A172 (cell line): ENCODE measurements around the gene METAP2. TPM values are rescaled to one million over a fixed set of nuclear protein-coding genes. Genes with fewer than 3 reads are reported as not detected.
"Not testable (repeated sequence)": the region's sequence is repeated elsewhere in the genome, so short reads cannot be mapped to it uniquely, and the experiment has no call there.

Experiments used
- DNase-seq: peaks from one replicate; pipeline ENCODE4 v3.0.0-alpha.2; 2015; ENCODE audit warnings: low spot score
- total RNA-seq: library from RNA; depleted of rRNA; stranded (reverse); fragments of >200 nt; shearing (Covaris generic); gene quantifications from 2 replicates; pipeline ENCODE4 v1.2.3, GENCODE V29; 2014; rRNA removed

METAP2 gene
- total RNA-seq = 103 and 149 TPM in 2 replicates

DNA sequence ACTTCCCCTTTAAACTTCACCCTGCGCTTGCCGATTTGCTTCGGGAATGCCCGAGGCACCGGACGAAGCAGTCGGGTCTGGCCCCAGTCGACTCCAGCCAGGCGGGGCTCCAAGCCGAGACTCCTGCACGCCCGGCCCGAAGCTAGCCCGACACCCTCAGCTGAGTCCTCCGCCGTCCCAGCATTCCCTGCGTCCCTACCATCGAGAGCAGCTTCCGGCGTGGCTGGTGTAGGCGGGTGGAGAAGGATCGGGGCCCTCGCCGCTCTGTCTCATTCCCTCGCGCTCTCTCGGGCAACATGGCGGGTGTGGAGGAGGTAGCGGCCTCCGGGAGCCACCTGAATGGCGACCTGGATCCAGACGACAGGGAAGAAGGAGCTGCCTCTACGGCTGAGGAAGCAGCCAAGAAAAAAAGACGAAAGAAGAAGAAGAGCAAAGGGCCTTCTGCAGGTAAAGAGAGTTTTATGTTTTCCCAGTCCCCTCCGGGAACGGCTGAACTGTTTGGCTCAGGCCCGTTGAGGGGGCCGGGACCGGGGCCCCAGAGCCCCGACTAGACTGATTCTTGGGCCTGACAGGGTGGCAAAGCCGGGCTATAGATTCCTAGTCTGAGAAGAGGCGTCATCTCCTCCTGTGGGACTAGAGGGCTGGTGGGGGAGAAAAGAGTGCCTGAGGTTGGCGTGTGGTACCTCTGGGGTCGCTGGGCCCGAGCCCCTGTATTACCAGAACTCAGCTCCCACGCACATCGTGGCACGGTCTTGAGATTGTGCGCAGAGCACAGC lies at the start of gene METAP2:
METAP2 (plus strand) TSS at position 269 of the 776 bp plus-strand sequence; CDS start at position 297, 28 bp downstream.
- peak; percentile 88 for DNase-seq

DNA sequence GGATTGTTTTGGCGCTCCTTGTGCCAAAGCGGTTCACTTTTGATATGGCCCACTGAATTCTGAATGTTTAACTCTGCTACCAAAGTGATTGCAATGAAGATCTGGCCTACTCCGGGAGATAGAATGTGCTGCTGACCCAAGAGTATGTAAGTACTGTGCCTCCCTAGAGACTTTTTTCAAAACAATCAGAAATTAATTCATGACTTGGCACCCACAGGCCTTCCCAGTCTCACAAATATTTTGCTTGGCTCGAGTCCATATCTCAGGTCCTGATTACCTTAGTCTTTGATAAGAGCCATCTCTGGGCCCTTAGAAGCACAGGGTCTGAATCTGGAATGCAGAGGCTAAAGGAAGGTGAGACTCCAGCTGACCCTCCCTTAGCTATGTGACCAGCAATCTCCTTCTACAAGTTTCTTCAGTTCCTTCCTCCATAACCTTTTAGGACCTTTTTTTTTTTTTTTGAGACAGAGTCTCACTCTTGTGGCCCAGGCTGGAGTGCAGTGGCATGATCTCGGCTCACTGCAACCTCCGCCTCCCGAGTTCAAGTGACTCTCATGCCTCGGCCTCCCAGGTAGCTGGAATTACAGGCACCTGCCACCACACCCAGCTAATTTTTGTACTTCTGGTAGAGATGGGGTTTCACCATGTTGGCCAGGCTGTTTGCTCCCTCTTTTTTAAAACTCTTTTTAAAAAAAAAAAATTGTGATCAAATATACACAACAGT lies 49.5 kb upstream of the METAP2 start:
- DNase-seq = no peak

DNA sequence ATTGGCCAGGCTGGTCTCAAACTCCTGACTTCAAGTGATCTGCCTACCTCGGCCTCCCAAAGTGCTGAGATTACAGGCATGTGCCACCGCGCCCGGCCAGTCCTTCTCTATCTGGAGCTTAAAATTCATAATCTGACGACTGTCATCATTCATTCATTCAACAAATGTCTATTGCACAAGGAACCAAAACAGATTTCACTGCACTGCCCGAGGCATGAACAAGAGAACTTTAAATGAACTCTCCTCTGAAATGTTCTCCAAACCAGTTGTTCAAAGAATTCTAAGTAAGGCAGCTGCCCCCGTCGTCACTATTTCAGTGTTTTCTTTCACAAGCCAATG lies 44.8 kb upstream of the METAP2 start:
- no peak for DNase-seq

DNA sequence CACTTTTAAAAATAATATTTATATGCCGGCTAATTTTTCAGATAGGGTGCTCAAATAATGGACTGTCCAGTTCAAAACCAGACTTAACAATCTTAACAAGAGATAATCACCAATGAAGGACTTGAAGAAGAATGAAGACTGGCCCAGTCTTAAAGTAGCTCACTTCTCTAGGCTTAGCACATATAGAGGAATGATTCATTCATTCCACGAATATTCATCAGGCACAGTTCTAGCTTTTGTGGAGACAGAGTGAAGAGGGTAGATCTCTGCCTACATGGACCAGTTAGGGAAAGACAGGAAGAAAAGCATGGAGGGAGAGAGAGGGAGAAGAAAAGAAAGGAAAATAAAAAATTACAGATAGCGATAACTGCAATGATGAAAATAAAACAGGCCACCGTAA lies 42.8 kb upstream of the METAP2 start:
- DNase-seq = no peak

DNA sequence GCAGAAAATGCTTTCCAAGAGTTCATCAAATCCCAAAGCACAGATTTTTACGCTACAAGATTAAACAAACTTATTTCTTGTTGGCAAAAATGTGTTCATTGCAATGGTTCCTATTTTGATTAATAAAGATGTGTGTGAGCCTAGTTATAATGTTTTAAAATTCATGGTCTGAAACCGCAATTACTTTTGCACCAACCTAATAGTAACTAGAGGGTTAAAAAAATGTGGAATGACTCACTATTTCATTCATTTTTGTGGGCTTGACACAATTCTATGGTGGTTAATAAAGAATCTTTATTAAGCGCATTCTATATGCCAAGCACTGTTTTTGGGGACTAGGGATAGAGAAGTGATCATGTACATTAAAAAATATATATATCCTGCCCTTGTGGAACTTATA lies 38.6 kb upstream of the METAP2 start:
- no peak for DNase-seq

DNA sequence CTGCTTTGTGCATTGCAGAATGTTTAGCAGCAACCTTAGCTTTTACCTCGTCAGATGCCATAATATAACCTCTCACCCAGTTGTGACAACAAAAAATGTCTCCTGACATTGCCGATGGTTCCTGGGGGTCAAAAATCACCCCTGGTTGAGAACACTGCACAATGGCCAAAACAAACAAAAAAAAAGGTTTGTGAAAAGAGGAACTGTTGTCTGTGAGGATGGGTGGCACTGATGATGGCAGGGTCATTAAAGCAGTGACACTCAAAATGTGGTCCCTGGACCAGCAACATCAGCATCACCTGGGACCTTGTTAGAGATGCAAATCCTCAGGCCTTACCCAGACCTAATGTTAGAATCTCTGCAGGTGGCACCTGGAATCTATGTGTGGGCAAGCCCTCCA lies 36.4 kb upstream of the METAP2 start:
- no peak for DNase-seq

DNA sequence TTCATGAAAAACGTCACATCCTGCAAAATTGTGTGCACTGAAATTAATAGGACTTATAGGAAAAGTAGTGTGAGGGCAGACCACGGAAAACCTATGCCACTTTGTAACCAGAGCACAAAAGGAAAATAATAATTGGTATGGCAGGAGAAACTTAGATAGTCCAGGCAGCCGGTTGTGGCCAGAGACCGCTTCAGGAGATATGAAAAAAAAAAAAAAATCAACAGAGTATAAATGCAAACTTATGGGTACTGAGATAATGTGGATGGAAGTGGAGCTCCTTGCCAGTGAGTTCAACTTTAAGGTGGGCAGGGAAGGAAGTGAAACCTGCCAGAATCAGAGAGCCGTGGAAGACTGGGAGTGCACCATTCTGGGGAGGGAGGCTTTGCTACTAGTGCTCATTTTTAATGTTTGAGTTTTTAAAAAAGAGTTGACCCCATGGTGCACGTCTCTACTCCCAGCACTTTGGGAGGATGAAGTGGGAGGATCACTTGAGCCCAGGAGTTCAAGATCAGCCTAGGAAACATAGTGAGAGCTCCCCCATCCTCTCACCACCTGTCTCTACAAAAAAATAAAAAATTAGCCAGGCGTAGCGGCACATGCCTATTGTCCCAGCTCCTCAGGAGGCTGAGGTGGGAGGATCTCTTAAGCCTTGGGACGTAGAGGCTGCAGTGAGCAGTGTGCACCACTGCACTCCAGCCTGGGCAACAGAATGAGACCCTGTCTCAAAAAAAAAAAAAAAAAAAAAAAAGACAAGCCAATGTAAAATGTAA lies 34.3 kb upstream of the METAP2 start:
- no peak for DNase-seq

DNA sequence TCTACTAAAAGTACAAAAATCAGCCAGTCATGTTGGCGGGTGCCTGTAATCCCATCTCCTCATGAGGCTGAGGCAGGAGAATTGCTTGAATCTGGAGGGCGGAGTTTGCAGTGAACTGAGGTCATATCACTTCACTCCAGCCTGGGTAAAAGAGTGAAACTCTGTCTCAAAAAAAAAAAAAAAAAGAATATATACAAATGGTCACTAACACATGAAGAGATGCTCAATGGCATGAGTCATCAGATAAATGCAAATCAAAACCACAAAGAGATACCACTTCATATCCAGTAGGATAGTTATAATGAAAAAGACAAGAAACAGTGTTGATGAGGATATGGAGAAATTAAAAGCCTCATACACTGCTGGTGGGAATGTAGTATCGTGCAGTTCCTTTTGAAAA lies 33.6 kb upstream of the METAP2 start:
- peak; percentile 35 for DNase-seq

DNA sequence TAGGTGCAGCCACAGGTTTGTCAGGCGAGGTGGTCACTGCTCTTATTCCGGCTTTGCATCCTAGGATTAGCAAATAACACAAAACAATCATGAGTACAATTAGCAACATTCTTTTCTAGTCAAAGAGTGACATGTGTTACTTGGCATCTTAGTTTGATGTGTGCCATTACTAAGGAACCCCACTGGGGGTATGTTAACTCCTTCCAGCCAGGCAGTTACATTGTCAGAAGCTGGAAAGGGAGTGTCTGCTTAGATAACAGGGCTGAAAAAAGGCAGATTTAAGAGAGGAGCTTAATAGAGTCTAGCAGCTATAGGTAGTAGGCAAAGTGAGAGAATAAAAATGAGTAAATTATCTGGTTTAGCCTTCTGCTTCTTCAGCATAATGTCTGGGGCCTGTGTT lies 30.5 kb upstream of the METAP2 start:
- DNase-seq = no peak

DNA sequence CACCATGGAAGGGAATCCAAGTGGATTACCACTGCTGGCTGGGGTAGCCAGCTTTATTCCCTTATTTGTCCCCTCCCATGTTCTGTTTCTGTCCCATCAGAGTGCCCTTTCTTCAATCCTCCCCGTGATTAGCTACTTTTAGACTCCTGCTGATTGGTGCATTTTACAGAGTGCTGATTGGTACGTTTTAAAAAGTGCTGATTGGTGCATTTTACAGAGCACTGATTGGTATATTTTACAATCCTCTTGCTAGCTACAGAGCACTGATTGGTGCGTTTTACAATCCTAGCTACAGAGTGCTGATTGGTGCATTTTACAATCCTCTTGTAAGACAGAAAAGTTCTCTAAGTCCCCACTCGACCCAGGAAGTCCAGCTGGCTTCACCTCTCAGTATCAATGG lies 28.9 kb upstream of the METAP2 start:
- DNase-seq = not testable (repeated sequence)

DNA sequence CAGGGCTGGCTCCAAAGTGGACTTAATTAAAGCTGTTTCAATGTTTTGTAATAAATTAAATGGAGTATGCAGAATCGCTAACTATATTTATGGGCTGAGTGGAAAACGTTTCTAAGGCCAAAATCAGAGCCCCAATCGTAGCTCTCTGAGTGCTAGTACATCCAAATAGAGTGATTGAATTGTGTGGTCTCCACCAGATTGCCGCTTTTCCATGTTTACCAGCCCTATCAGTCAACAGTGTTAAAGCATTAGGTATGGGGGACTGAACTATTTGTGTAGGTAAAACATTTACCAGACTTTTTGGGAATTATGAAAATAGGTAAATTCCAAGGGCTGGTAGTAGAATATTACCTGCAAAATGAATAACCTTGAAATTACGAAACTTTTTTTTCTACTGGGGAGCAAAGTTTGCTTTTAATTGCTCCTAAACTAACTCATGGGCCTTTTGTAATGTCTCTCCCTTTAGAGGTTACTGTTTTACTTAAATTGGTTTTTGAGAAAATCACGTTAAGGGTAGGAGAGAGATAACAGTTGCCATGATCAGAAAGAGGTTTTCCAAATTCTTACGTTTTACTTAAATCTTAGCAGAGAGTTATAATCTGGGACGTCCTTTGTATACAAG lies 28.0 kb upstream of the METAP2 start:
- no peak for DNase-seq

DNA sequence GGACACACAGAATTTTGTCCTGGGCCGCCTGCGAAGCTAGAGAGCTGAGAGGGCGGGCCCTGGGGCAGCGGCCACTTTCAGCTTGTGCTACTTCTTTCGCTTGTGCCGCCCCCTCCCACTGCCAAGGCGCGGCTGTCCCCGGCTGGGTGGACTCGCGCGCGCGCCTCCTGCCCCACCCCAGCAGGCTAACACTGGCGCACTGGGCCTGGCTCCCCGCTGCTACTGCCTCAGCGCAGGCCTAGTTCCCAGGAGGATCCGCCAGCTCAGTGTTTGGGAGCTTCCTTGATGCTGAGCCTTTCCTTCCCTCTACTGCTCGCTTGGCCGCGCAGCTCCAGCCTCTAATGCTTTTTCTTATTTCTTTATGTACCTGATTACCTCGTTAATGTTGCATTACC lies 27.4 kb upstream of the METAP2 start:
- no peak for DNase-seq

DNA sequence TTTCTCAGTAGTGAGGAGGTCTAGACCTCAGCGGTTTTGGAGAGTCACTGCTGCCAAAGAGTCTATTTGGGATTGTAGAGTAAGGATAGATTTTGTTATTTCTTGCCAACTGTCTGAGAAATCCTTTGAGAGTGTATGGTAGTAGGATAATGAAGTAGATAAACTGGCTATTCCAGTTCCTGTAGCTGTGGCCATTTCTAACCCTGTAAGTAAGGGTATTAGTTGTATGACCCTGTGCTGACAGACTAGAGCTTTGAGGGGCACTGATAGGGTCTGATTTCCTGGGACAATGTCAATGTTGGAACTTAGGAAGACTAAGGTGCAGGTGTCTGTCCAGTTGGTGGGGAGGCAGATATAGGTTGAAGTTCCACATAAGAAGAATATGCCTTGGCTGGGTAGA lies 24.3 kb upstream of the METAP2 start:
- DNase-seq = not testable (repeated sequence)

DNA sequence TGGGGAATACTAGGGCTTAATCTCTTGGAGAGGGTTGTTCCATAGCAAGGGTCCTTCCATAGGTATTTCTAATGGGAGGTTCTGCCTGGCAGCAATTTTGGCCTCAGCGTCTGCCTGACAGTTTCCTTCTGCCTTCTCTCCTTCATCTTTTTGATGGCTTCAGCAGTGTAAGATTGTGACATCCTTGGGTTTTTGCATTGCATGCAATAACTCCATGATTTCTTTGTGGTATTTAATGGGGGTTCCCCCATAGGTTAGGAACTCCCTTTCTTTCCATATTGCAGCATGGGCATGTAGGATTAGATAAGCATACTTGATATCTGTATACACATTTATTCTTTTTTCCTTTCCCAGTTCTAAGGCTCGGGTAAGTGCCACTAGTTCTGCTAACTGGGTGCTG lies 21.5 kb upstream of the METAP2 start:
- DNase-seq = not testable (repeated sequence)

DNA sequence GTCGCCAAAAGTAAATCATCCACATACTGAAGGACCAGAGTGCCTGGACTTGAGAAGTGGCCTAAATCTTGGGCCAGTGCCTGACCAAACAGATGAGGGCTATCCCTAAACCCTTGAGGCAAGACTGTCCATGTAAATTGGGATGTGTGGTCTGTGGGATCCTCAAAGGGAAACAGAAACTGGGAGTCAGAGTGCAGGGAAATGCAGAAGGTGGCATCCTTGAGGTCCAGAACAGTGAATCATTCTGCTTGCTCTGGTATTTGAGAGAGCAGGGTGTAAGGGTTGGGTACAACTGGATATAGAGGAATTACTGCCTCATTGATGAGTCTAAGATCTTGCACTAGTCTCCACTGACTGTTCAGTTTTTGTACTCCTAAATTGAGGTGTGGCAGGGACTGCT lies 20.1 kb upstream of the METAP2 start:
- DNase-seq = not testable (repeated sequence)

DNA sequence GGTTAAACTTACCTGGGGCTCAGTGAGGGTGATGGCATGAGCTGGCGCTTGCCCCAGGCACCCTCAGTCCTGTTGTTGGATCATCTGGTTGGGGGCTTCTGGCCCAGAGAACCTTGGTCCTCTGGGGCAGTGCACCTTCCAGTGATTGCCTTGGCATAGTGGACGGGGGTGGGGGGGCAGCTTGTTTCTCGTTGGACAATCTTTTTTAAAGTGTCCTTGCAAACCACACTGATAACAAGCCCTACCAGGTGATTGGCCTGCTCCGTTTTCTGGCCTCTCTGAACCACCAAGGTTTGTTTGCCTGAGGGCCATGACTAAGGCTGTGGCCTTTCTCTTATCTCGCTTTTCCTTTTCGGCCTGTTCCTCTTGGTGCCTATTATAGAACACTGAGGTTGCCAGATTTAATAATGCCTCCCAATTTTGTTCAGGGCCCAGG lies 19.2 kb upstream of the METAP2 start:
- DNase-seq = peak; percentile 17

DNA sequence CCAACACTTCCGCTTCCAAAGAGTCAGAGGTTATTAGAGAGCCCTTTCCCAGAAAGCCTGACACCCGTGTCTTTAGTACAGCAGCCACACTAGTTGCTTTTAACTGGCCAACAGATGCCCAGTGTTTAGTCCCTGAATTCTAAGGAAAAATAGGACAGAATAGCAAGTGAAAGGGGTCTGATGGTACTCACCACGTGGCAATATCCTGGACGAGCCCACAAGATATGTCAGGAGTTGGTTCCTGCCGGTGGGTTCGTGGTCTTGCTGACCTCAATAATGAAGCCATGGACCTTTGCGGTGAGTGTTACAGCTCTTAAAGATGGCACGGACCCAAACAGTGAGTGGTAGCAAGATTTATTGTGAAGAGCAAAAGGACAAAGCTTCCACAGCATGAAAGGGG lies 16.3 kb upstream of the METAP2 start:
- DNase-seq = not testable (repeated sequence)

DNA sequence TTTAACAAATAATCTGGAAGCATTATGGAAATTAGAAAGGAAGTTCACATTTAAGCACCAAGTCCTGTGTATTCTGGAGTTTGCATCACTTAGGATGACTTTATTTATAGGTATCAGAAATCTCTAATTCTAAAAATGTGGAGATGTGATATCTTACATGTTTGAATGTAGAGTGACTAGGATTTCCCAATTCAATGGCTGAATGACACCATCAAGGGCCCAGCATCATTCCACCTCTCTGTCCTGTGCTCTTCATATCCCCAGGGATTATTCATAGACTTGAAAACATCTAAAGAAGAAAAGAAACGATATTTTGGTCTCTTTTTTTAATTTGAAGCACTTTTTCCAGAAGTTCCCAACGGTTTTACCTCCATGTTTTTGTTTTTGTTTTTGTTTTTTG lies 15.2 kb upstream of the METAP2 start:
- DNase-seq = no peak

DNA sequence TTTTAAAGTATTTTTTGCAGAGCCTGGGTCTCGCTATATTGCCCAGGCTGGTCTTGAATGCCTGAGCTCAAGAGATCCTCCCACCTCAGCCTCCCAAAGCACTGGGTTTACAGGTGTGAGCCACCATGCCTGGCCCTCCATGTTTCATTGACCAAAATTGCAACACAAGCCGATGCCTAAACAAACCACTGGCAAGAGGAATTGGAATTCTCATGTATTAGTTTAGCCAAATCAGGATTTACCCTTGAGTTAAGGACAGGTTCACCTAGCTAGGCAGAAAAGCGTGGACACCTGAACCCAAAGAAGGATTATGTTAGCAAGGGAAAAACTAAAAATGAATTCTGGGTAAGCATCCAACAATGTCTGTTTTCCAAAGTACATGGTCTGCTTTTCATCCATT lies 14.6 kb upstream of the METAP2 start:
- no peak for DNase-seq

DNA sequence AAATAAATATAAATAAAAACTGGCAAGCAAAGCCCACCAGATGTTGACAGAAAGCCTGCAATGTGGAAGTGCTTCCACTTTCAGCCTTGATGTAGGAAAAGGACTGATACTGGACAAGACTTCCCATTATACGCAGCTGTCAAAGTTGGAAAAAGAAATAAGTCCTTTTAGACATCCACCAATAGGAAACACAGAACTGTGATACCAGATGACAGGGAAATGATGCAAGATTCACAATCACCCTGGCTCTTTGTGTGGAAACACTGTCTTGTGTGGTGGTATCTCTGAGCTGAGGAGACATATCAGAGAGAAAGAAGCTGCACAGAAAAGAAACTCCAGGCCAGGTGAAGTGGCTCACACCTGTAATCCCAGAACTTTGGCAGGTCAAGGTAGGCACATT lies 13.8 kb upstream of the METAP2 start:
- DNase-seq = no peak

DNA sequence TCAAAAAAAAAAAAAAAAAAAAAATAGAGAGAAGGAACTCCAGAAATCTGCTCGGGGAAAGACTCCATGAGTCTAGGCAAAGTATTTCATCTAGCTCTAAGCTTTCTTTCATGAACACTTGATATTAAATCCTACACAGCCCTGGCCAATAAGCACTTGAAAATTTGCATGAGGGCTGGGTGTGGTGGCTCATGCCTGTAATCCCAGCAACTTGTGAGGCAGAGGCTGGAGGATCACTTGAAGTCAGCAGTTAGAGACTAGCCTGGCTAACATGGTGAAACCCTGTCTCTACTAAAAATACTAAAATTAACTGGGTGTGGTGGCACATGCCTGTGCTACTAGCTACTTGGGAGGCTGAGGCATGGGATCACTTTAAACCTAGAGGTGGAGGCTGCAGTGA lies 13.1 kb upstream of the METAP2 start:
- no peak for DNase-seq

DNA sequence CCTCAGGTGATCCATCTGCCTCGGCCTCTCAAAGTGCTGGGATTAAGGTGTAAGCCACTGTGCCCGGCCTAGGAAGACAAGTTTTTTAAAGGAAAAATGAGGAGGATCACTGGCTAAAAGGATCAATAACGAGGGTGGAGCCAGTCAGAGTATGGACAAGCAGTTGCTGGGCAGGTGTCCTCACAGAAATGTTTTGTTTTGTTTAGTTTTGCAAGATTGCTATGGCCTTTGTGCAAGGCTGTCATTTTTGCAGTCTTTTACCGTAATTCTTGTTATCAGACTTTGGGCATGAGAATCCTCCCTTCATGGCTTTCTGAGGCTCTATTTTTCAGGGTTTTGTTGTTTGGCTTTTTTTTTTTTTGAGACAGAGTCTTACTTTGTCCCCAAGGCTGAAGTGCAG lies 11.9 kb upstream of the METAP2 start:
- DNase-seq = no peak
